GF-D8 (cell line): Measurements from ENCODE around the gene MB21D2.
"Not testable (repeated sequence)": the region's sequence is repeated elsewhere in the genome, so short reads cannot be mapped to it uniquely, and the experiment has no call there.

Experiments
- DNase-seq: peaks from one replicate; lab custom pipeline; 2025; lab: John Stamatoyannopoulos, UW

Gene MB21D2

GRCh38 chr3:192802957-192803899 lies 114.4 kb downstream of the MB21D2 start:
- DNase-seq = peak; percentile 14

DNA sequence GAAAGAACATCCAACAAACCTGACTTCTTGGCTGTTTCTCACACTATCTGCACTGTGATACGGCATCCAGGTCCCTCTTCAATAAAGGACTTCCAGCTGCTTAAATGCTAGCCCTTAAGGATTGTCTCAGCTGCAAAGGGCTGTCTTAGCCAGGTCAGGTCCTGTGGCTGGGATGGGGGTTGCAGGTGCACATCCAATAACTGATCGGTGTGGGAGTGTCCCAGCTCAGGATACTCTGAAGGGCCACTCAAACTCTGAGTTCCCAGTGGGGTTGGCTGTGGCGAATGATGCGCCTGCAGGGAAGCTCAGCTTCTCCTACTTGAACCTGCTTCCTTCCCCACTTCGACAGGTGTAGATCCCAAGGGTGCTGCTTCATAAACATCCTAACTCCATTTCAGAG lies 115.7 kb downstream of the MB21D2 start:
- DNase-seq = no peak

- no peak for DNase-seq
Observed at GRCh38 chr3:192799721-192800120, 117.9 kb downstream of the MB21D2 start.

GRCh38 chr3:192795021-192795420 lies 122.6 kb downstream of the MB21D2 start:
- DNase-seq = no peak

- DNase-seq = no peak
Observed at GRCh38 chr3:192794216-192794615, 123.4 kb downstream of the MB21D2 start.

GRCh38 chr3:192788816-192789515 lies 128.7 kb downstream of the MB21D2 start:
- not testable (repeated sequence) for DNase-seq

GRCh38 chr3:192778508-192778907 lies 139.1 kb downstream of the MB21D2 start:
- no peak for DNase-seq

- not testable (repeated sequence) for DNase-seq
Observed at GRCh38 chr3:192774341-192774740, 143.3 kb downstream of the MB21D2 start.

- DNase-seq = no peak
Observed at GRCh38 chr3:192772240-192772894, 145.3 kb downstream of the MB21D2 start.

DNA sequence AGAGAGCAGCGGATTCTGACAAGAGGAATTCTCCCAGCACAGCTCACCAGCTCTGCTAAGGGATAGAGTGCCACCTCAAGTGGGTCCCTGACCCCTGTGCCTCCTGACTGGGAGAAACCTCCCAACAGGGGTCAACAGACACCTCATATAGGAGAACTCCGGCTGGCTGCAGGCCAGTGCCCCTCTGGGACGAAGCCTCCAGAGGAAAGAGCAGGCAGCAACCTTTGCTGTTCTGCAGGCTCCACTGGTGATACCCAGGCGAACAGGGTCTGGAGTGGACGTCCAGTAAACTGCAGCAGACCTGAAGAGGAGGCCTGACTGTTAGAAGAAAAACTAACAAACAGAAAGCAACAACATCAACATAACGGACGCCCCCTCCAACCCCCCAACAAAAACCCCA lies 159.0 kb downstream of the MB21D2 start:
- no peak for DNase-seq

DNA sequence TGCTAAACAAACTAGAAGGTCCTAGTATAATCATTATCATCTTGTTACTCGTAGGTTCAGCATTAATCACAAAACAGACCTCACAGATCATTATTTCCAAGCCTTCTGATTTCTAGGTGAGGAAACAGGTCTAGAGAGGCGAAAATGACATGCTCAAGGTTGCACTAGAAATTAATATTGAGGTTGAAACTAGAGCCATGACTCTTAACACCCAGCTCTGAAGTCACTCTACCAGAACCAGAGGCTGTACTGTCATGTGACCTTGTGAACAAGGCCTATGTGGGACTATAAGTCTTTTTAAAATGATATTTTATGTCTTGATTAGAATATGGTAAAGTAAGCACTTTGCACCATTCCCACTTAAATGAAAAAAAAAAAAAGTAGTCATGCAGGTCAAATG lies 166.5 kb downstream of the MB21D2 start:
- DNase-seq = no peak

- no peak for DNase-seq
Observed at GRCh38 chr3:192750201-192750600, 167.5 kb downstream of the MB21D2 start.

GRCh38 chr3:192747746-192748145 lies 169.9 kb downstream of the MB21D2 start:
- no peak for DNase-seq

GRCh38 chr3:192747145-192747544 lies 170.5 kb downstream of the MB21D2 start:
- no peak for DNase-seq
